K562 treated with DMSO at 1 percent for 48 hours (cell line): Measurements from ENCODE around the gene OR2T8. TPM values are rescaled to one million over a fixed set of nuclear protein-coding genes. Genes with fewer than 3 reads are reported as not detected.

ENCODE experiments used
- total RNA-seq: library from RNA; unstranded; fragments of 300-600 nt; gene quantifications from 2 replicates; pipeline ENCODE4 v1.2.3, GENCODE V29; 2022; ENCODE audit warnings: low replicate concordance; ENCODE audit errors: extremely low read depth

OR2T8 gene, protein sequence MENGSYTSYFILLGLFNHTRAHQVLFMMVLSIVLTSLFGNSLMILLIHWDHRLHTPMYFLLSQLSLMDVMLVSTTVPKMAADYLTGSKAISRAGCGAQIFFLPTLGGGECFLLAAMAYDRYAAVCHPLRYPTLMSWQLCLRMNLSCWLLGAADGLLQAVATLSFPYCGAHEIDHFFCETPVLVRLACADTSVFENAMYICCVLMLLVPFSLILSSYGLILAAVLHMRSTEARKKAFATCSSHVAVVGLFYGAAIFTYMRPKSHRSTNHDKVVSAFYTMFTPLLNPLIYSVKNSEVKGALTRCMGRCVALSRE
- not detected in 2 replicates for total RNA-seq

DNA sequence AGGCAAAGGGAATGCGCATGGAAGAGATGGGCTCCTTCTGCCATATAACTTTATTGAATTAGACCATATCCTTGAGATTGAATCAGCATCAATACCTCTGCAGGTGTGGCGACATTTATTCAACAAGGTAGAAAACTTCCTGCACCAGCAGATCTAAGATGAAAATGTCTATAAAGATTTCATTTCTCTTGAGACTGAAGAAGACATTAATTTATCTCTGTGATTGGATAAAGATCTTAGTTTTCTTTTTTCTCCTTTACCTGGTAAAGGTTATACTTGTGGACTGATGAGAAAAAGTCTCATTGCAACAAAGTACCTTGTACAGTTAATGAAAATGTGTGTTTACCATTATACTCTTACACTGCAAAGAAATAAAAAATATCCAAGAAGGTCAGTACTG lies at the start of gene OR2T8:
Gene OR2T8, plus strand, starts transcription at position 301 of the 400 bp plus-strand sequence. CDS start 766 bp downstream, outside the sequence.

DNA sequence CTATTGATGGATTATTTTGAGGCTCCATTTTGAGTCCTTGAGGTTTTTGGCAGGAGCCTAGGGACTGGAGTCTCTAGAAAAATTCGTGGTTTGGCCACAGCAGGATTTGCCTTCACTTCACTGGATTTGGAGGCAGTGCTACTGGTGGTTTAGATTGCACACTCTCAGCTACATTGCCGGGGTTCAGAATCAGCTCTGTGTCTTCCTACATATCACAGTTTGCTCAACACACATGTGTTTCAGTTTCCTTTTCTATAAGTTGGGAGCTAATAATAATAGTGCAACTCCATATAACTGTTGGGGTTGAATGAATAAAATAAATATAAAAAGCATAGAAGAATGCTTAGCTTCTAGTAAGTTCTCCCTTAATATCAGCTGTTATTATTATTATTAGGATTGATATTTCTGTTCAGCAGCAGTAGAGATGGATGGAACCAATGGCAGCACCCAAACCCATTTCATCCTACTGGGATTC lies 24.9 kb upstream of the OR2T8 start, which contains the start of gene OR2W3:
Gene OR2W3, plus strand, starts transcription at position 425 of the 475 bp plus-strand sequence. Its CDS starts 0 bp downstream, at position 425.

DNA sequence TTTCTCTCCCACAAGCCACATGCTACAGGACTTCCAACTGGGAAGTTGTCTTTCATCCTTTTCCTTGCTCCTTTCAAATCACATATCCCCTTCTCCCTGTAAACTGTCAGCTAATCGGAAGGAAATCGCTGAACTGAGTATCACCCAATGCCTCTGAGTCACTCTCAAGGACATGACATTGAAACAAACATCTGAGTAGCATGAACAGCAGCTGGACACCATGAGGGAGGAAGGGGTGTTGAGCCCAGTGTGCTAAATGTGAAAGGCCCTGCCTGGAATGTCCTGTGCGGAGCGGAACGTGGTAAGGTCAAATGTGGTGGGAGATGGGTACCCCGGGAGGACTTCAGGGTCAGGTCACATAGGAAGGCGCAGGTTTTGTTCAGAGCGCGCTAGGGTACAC lies 4.8 kb downstream of the OR2T8 start, which contains the start of gene OR2AJ1:
Gene OR2AJ1, plus strand, starts transcription at position 22 of the 400 bp plus-strand sequence. CDS start 8,880 bp downstream, outside the sequence.

DNA sequence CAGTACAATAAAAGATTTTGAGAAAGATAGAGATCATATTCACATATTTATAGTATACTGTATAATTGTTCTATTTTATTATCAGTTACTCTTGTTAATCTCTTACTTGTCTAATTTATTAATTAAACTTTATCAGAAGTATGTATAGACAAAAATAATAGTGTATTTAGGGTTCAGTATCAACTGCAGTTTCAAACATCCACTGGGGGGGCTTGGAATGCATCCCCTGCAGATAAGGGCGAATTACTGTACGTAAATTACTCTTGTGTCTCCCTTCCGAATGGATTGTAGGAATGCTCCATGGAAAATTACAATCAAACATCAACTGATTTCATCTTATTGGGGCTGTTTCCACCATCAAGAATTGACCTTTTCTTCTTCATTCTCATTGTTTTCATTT lies 28.5 kb downstream of the OR2T8 start, which contains the start of gene OR2L8:
Gene OR2L8, plus strand, starts transcription at position 301 of the 400 bp plus-strand sequence. Its CDS starts 0 bp downstream, at position 301.

GRCh38 chr1:247964933-247965332 lies 44.9 kb downstream of the OR2T8 start, which contains the start of gene OR2AK2:
Gene OR2AK2 (plus strand): TSS chr1:247965233. CDS start chr1:247965377, 144 bp downstream.

Other genes with a start within 250 kb of the OR2T8 start
- gene OR13G1, start 240.5 kb upstream of the OR2T8 start, total RNA-seq: not detected in 2 replicates
- gene OR6F1, start 203.6 kb upstream of the OR2T8 start, total RNA-seq: not detected in 2 replicates
- gene OR14K1, start 181.6 kb upstream of the OR2T8 start, total RNA-seq: not detected in 2 replicates
- gene OR14A2, start 172.1 kb upstream of the OR2T8 start, total RNA-seq: not detected in 2 replicates
- not detected in 2 replicates for gene OR1C1, start 159.7 kb upstream of the OR2T8 start, total RNA-seq
- not detected in 2 replicates for gene OR14A16, start 96.1 kb upstream of the OR2T8 start, total RNA-seq
- not detected in 2 replicates for gene OR11L1, start 78.4 kb upstream of the OR2T8 start, total RNA-seq
- not detected in 2 replicates for gene TRIM58, start 63.1 kb upstream of the OR2T8 start, total RNA-seq
- not detected in 2 replicates for gene OR2W3, start 24.7 kb upstream of the OR2T8 start, total RNA-seq
- gene OR2AJ1, start 4.6 kb downstream of the OR2T8 start, total RNA-seq: not detected in 2 replicates
- not detected in 2 replicates for gene OR2L8, start 28.6 kb downstream of the OR2T8 start, total RNA-seq
- not detected in 2 replicates for gene OR2AK2, start 45.0 kb downstream of the OR2T8 start, total RNA-seq
- gene OR2L5, start 93.4 kb downstream of the OR2T8 start, total RNA-seq: not detected in 2 replicates
- not detected in 2 replicates for gene OR2L2, start 109.8 kb downstream of the OR2T8 start, total RNA-seq
- gene OR2L3, start 126.6 kb downstream of the OR2T8 start, total RNA-seq: not detected in 2 replicates
- not detected in 2 replicates for gene OR2L13, start 174.9 kb downstream of the OR2T8 start, total RNA-seq
- not detected in 2 replicates for gene OR2M5, start 224.9 kb downstream of the OR2T8 start, total RNA-seq